ENCODE data around the gene HES7.

DNA sequence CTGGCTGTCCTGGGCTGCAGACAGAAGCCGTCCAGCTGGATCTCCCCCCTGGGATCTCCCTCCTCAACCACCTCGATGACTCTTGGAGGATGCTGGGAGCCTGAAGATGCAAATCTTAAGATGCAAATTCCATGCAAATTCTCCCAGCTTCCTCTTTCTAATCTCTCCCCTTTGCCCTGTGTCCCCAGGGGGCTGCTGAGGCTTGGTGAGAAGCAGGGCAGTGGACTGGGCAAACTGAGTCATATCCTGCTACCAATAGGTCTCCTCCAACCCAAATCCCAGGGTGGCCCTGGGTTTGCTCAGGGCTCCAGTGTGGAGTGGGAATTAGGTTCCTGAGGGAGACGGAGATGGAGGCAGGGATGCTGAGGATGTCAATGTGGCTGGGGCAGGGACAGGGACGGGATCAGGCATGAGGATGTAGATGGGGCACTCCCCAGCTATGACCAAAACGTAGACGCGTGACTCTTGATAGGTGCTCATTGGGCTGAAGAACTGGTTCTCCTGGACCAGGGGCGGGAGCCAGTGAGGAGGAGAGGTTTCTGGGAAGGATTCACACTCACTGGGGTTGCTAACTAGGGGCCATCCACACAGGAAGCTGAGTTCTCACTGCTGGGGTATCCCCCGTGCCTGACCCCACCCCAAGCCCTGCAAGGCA is 32.7 kb downstream of the HES7 start:
- TF ChIP-seq CTCF (IDR thresholded peaks at IDR 0.05) (no peak), EP300 (IDR thresholded peaks at IDR 0.05; ENCODE audit: borderline replicate concordance in 1 of 2, low read depth in 1 of 2, low read length in 1 of 2) (no peak), POLR2AphosphoS5 (IDR thresholded peaks at IDR 0.05; ENCODE audit: low read depth, low read length) (no peak), FOXM1 (IDR thresholded peaks at IDR 0.05; ENCODE audit: low read depth) (no peak), NRF1 (IDR thresholded peaks at IDR 0.05; ENCODE audit: low read depth, low read length) (no peak)
- TF ChIP-seq, protein P1, sequence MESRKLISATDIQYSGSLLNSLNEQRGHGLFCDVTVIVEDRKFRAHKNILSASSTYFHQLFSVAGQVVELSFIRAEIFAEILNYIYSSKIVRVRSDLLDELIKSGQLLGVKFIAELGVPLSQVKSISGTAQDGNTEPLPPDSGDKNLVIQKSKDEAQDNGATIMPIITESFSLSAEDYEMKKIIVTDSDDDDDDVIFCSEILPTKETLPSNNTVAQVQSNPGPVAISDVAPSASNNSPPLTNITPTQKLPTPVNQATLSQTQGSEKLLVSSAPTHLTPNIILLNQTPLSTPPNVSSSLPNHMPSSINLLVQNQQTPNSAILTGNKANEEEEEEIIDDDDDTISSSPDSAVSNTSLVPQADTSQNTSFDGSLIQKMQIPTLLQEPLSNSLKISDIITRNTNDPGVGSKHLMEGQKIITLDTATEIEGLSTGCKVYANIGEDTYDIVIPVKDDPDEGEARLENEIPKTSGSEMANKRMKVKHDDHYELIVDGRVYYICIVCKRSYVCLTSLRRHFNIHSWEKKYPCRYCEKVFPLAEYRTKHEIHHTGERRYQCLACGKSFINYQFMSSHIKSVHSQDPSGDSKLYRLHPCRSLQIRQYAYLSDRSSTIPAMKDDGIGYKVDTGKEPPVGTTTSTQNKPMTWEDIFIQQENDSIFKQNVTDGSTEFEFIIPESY (IDR thresholded peaks at IDR 0.05; ENCODE audit: borderline replicate concordance, low read depth), result no peak
- TF ChIP-seq, protein P2, sequence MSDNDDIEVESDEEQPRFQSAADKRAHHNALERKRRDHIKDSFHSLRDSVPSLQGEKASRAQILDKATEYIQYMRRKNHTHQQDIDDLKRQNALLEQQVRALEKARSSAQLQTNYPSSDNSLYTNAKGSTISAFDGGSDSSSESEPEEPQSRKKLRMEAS (IDR thresholded peaks at IDR 0.05; ENCODE audit: low read depth), result no peak

Data from SK-N-SH (cell line).